NT2/D1 (cell line): ENCODE data around the gene CLIP2.

Experiments used
- YY1 ChIP-seq: IDR thresholded peaks from 2 replicates; pipeline ENCODE4 v1.6.1; 2011; ENCODE audit not compliant: insufficient read length, insufficient read depth
- ZNF274 ChIP-seq: IDR thresholded peaks from 2 replicates; pipeline ENCODE4 v1.6.1; 2011; ENCODE audit warnings: mild to moderate bottlenecking, low read depth, low read length

DNA sequence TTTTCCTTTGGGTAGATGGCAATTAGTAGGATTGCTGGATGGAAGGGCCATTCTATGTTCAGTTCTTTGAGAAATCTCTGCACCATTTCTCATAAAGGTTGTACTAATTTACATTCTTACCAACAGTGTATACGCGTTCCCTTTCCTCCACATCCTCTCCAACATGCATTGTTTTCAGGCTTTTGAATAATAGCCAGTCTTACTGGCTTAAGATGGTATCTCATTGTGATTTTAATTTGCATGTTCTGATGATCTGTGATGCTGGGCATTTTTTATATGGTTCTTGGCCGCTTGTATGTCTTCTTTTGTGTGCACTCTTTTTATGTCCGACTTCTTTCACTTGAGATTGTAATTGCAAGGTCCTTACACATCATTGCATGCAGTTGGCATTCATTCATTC, 11.7 kb downstream of the CLIP2 start:
- no peak for TF ChIP-seq YY1
- no peak for TF ChIP-seq ZNF274
